ENCODE measurements around the gene CHCHD4.

- TF ChIP-seq POLR2AphosphoS5 (IDR thresholded peaks at IDR 0.05; ENCODE audit: low read depth, low read length) = no peak
- TF ChIP-seq TAF1 (IDR thresholded peaks at IDR 0.05; ENCODE audit: borderline replicate concordance, insufficient read depth, low read length) = no peak
- TF ChIP-seq SIN3A (IDR thresholded peaks at IDR 0.05; ENCODE audit: borderline replicate concordance, insufficient read depth, low read length) = no peak
- TF ChIP-seq REST (IDR thresholded peaks at IDR 0.05; ENCODE audit: insufficient read depth in 1 of 2, low read depth in 2 of 2, low read length in 2 of 2) = no peak
Measured at GRCh38 chr3:14158370-14158769, 33.7 kb upstream of the CHCHD4 start.

Measured in PFSK-1 (cell line).